Measurements from ENCODE around the gene SLC16A8.
A peak's percentile ranks its signal among the peaks of the same experiment; 100 is the strongest.
"Not testable (repeated sequence)": the region's sequence is repeated elsewhere in the genome, so short reads cannot be mapped to it uniquely, and the experiment has no call there.

The SLC16A8 gene, protein sequence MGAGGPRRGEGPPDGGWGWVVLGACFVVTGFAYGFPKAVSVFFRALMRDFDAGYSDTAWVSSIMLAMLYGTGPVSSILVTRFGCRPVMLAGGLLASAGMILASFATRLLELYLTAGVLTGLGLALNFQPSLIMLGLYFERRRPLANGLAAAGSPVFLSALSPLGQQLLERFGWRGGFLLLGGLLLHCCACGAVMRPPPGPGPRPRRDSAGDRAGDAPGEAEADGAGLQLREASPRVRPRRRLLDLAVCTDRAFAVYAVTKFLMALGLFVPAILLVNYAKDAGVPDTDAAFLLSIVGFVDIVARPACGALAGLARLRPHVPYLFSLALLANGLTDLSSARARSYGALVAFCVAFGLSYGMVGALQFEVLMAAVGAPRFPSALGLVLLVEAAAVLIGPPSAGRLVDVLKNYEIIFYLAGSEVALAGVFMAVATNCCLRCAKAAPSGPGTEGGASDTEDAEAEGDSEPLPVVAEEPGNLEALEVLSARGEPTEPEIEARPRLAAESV

GRCh38 chr22:38083931-38084631 is at the start of gene SLC16A8:
Gene SLC16A8 (minus strand): TSS chr22:38084184. CDS start chr22:38082873, 1,311 bp downstream.
- peak; percentile 37 for DNase-seq

GRCh38 chr22:38133331-38133730 is 49.3 kb upstream of the SLC16A8 start:
- DNase-seq, result no peak

GRCh38 chr22:38132794-38133193 is 48.8 kb upstream of the SLC16A8 start:
- DNase-seq, result no peak

DNA sequence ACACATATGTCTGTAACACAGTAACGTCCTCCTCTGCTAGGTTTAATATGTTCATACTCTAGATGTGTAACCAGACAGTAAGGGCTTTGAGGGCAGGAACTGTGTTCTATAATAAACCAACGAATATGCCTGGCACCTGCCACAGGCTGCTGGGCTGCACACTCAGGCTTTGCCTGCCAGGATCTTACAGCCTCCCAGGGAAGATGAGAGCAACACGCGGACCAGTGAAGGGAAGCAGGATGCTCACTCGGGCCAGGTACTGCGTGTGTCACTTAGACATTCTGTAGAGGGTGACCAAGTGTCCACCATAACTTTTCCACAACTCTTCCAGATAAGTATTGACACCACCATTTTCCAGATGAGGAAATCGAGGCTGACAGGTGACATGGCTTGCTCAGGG is 48.2 kb upstream of the SLC16A8 start:
- no peak for DNase-seq

- no peak for DNase-seq
Measured at GRCh38 chr22:38131399-38131798, 47.4 kb upstream of the SLC16A8 start.

DNA sequence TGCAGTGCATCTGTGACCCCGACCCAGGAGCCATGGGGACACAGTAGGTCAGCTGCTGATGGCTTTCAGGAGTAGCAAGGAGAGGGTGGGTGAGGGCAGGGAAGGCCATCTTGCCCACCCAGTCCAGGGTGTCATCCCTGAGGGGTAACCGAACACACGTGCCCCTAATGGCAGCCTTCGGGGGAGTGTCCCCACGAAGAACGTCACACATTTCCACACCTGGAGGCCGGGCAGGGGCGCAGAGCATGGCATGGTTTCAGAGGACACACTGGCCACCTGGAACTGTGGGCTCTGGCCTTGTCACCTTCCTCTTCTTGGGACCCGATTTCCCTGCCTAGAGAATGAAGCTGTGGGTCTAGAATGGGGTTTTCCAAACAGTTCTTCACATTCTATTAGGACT is 45.9 kb upstream of the SLC16A8 start:
- no peak for DNase-seq

DNA sequence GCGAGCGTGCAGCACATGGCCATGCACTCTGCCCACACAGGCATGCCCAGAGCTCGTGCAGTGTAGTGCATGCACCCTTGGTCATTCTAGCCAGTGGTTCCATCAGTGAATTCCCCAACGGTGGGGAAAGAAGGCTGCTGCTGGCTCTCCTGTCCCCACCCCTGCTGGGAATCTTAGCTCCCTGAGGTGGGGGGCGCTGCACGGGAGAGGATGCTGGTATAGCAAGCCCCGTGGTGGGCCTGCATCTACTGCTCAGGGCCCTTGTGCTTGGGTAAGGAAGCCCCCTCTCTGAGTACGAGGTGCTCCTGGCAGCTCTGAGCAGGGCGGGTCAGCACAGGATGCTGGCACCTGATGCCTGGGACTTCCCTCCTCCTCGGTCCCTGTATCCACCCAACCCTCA is 45.0 kb upstream of the SLC16A8 start:
- DNase-seq, result no peak

DNA sequence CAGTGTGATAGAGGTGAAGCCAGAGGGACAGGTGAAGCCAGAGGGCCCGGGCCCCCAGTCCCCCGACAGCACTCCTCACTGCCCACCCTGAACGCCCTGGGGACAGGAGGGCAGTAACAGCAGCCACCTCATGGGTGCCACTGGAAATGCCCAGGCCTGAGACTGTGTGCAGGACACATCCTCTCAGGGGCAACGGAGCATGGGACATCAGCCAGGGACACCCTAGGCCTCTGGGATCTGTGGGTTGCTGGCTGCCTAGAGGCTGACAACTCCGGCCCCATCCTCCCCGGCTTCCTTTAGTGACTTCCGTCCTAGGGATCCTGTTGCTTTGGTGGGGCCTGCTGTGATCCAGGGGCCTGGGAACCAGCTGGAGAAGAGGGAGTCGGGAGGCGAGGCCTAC is 43.9 kb upstream of the SLC16A8 start:
- DNase-seq, result no peak

GRCh38 chr22:38126928-38127668 is 43.1 kb upstream of the SLC16A8 start:
- peak; percentile 78 for DNase-seq

DNA sequence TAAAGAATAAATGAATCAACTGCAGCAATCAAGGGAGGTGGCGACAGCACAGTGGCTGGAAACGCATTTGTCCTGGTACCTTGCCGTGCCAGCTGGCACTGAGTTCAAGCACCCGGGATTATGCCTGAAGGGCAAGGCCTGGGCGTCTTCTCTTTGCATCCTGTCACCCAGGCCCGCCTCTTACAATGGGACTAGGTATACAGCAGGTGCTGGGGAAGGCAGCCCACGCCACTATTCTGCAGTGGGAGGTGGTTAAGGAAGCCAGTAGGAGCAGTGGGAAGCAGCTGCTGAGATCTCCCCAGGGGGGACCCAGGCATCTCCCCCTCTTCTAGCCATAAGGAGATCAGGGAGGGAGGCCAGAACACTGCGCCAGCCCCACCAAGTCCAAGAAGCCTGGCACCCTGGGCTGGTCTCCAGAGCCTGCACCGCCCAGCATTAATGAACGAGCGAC is 41.8 kb upstream of the SLC16A8 start:
- DNase-seq, result no peak

DNA sequence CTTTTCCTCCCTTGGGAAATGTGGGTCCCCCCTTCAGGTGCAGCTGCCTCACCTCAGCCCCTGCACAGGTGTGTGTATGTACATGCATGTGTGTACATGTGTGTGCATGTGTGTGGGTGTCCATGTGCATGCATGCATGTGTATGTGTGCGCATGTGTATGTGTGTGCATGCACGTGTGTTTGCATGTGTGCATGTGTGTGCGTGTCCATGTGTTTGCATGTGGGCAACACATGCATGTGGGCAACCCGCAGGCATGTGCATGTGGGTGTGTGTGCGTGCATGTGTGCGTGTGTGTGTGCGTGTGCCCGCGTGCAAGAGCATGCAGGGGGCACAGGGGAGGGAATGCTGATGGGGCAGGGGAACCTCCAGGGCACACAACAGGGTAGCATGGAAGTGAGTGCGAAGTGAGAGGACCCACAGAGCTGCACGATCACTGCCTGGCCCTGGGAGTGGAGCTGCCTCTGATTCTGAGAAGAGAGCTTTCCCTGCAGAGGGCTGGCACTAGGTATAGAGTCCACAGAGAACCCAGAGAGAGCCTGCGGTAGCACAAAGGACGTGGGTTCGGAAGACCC is 41.1 kb upstream of the SLC16A8 start:
- DNase-seq, result no peak

DNA sequence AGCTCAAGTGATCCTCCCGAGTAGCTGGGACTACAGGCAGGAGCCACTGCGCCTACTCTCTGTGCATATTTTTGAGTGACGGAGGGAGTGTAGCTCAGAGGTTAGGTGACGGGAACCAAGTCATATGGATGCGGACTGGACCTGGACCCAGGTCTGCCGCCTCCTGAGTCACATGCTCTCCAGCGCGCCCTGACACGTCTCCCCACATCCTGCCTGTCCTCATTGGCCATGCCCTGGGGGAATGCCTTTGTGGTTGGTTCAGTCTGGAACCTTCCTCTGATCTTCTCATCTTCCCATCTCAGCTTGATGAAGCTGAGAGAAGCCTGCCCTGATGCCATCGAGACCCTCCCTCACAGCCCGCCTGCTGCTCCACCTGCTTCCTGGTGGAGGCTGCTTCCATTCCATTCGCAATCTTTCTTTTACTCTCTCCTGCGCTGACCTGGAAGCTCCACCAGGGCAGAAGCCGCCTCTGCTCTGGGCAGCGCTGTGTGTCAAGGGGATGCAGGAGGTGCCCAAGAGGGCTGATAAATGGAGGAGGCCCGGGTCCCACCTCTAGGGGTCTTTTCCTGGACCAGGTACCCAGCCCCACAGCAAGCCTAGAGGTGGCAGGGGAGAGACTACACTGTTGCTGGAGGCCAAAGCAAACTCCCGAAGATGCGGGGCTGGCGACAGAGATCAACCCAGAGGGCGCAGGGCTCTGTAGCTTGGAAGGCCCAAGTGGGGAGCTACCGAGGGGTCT is 40.4 kb upstream of the SLC16A8 start:
- DNase-seq, result no peak

DNA sequence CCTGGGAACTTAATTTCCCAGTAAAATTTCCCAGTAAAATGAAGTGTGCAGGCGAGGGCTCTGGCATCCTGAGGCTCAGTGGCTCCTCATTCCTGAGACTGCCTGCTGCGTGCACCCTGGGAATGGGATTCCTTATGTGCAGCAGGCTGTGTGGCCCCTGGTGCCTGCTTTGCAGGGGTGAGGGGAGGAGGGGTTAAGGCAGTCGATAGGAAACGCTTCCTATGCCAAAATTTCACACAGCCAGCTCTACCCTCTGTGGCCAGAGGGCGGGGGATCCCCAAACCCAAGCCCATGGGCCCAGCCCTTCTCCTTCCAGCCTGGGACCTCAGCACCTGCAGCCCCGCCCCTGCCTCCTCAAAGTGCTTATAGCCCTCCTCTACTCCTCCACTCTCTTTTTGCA is 38.6 kb upstream of the SLC16A8 start:
- no peak for DNase-seq

GRCh38 chr22:38120359-38121110 is 36.6 kb upstream of the SLC16A8 start:
- no peak for DNase-seq

GRCh38 chr22:38118747-38119146 is 34.8 kb upstream of the SLC16A8 start:
- not testable (repeated sequence) for DNase-seq

GRCh38 chr22:38118182-38118581 is 34.2 kb upstream of the SLC16A8 start:
- DNase-seq, result no peak

DNA sequence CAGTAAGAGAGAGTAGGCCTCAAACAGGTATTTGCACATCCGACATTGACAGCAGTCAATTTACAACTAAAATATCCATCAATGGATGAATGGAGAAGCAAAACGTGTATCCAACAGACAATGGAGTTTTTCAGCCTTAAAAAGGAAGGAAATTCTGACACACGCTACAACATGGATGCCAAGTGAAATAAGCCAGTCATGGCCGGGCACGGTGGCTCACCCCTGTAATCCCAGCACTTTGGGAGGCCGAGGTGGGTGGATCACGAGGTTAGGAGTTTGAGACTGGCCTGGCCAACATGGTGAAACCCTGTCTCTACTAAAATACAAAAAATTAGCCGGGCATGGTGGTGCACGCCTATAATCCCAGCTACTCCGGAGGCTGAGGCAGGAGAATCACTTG is 33.6 kb upstream of the SLC16A8 start:
- DNase-seq, result not testable (repeated sequence)

- DNase-seq, result no peak
Measured at GRCh38 chr22:38115423-38116205, 31.6 kb upstream of the SLC16A8 start.

DNA sequence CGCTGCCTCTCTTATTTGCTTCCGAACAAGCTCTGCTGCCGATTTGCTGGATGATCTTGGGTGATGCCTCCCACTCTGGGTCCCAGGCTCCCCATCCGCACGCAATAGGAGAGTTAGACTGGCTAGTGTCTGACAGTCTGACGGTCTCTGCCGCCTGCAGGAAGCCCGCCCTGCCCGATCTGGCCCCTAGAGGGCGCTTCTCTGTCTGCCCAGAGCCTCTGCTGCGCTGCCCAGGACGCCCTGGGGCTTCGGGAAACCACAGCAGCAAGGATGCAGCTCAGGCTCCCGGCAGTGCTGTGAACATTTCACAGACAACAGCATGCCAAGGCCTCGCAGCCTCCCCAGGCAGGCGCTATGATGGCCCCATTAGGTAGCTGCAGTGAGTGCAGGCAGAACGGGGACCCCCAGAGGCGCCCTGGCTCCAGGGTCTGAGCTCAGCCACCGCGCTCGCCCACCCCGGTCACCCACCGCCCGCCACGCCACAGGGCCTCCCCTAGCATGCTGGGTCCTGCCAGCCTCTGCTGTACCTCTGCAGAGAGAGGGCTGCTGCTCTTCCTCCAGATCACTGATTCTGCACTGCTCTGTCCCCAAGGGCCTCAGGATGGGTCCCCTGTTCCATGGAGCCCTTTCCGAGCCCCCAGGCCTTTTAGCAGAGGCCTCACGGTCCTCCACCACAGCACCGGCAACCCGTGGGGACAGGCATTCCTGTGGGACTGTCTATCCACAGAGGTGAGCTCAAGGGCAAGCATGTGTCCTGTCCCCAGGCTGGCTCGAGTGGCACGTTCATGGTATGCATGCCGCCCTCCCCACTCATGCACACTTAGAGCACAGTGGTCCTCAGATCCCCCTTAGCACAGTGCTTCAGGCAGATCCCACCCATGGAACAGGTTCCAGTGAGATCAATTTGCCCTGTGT is 30.8 kb upstream of the SLC16A8 start:
- peak; percentile 76 for DNase-seq

DNA sequence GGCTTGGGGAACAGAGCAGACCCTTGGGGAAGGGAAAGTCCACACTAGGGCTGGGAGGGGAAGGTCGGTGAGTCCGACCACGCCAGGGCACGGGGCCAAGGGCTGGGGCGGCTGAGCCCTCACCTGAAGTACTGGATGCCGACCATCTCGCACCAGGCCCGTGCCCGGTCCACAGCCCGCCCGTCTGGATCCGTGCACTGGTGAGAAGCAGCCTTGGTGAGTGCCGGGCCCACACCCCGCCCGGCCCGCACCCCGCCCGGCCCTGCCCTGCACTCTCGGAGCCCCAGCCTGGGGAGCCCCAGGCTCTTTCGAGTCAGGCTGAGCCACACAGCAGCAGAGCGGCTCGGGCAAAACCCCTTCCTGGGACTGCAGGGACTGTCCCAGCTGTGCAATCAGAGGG is 28.4 kb upstream of the SLC16A8 start:
- no peak for DNase-seq
